Left lobe of liver (tissue), 1 donor: ENCODE data around the gene DRAM1. TPM values are rescaled to one million over a fixed set of nuclear protein-coding genes. Genes with fewer than 3 reads are reported as not detected.

Source experiments
- total RNA-seq: library from RNA; stranded (reverse); gene quantifications from one replicate; pipeline ENCODE4 v1.2.1, GENCODE V29; 2021
- donor health status: DM: no; HTN: yes; CAD: no.

The DRAM1 gene
- total RNA-seq, 1 donor from 2014 or later = 2.5 TPM

Other genes with a start within 250 kb of the DRAM1 start
- 78.3 TPM for gene CHPT1, start 179.9 kb upstream of the DRAM1 start, total RNA-seq
- gene SYCP3, start 138.1 kb upstream of the DRAM1 start, total RNA-seq = not detected
- 10.9 TPM for gene GNPTAB, start 46.6 kb upstream of the DRAM1 start, total RNA-seq
- gene WASHC3, start 184.4 kb downstream of the DRAM1 start, total RNA-seq = 14.4 TPM
- gene NUP37, start 242.5 kb downstream of the DRAM1 start, total RNA-seq = 5.4 TPM
- gene PARPBP, start 242.6 kb downstream of the DRAM1 start, total RNA-seq = 0.23 TPM